Smooth muscle cell (in vitro differentiated cells): ENCODE results near the gene KRTAP3-1. TPM values are rescaled to one million over a fixed set of nuclear protein-coding genes. Genes with fewer than 3 reads are reported as not detected.

ENCODE experiments used
- DNase-seq: peaks from one replicate; lab custom pipeline; 2025; ENCODE audit not compliant: unreplicated experiment; lab: John Stamatoyannopoulos, UW
- H2AFZ ChIP-seq: fragments of 200-600 bp; sonication (generic); 2 replicates; pipeline ENCODE4 v1.6.0; 2016; ENCODE audit warnings: antibody characterized with exemption, low read depth, mild to moderate bottlenecking
- H3F3A ChIP-seq: fragments of 200-600 bp; sonication (generic); 2 replicates; pipeline ENCODE4 v1.6.0; 2017; ENCODE audit warnings: antibody characterized with exemption, low read depth
- H3K27ac ChIP-seq: fragments of 200-600 bp; sonication (generic); 2 replicates; pipeline ENCODE4 v1.5.1; 2016; ENCODE audit warnings: low read depth, mild to moderate bottlenecking
- H3K27me3 ChIP-seq: fragments of 200-600 bp; sonication (generic); 2 replicates; pipeline ENCODE4 v1.6.1; 2016; ENCODE audit warnings: low read depth, mild to moderate bottlenecking
- H3K36me3 ChIP-seq: fragments of 200-600 bp; sonication (generic); 2 replicates; pipeline ENCODE4 v1.5.1; 2016; ENCODE audit warnings: low read depth
- H3K4me1 ChIP-seq: fragments of 200-600 bp; sonication (generic); 2 replicates; pipeline ENCODE4 v1.5.1; 2016; ENCODE audit warnings: low read depth
- H3K4me2 ChIP-seq: fragments of 200-600 bp; sonication (generic); 2 replicates; pipeline ENCODE4 v1.6.0; 2016; ENCODE audit warnings: mild to moderate bottlenecking
- H3K4me3 ChIP-seq: fragments of 200-600 bp; sonication (generic); 2 replicates; pipeline ENCODE4 v1.5.1; 2016; ENCODE audit warnings: mild to moderate bottlenecking
- H3K79me2 ChIP-seq: fragments of 200-600 bp; sonication (generic); 2 replicates; pipeline ENCODE4 v1.6.0; 2016; ENCODE audit warnings: low read depth, mild to moderate bottlenecking
- H3K9ac ChIP-seq: fragments of 200-600 bp; sonication (generic); 2 replicates; pipeline ENCODE4 v1.6.0; 2016; ENCODE audit warnings: low read depth
- H3K9me3 ChIP-seq: fragments of 200-600 bp; sonication (generic); replicated peaks from 2 replicates; pipeline ENCODE4 v1.5.1; 2016; ENCODE audit warnings: low read depth
- H4K20me1 ChIP-seq: fragments of 200-600 bp; sonication (generic); 2 replicates; pipeline ENCODE4 v1.6.0; 2016; ENCODE audit warnings: low read depth
- CTCF ChIP-seq: fragments of 200-600 bp; sonication (generic); IDR thresholded peaks from 2 replicates; pipeline ENCODE4 v1.5.1; 2017; ENCODE audit warnings: borderline replicate concordance, mild to moderate bottlenecking, antibody characterized with exemption; ENCODE audit not compliant: insufficient read depth, poor library complexity, severe bottlenecking
- WGBS: methylation state at CpG from one replicate; pipeline ENCODE4 v1.1.7; 2016; ENCODE audit warnings: low lambda C conversion rate; 5-methylcytosine and 5-hydroxymethylcytosine counted together
- polyA plus RNA-seq: library from polyadenylated mRNA; unstranded; fragments of >200 nt; fragmentation: Nextera tagmentation; extraction: Ambion mirVana; gene quantifications from 2 replicates; pipeline ENCODE4 v1.2.1, GENCODE V29; 2016
- total RNA-seq: library from RNA; depleted of rRNA; stranded (reverse); fragments of >200 nt; gene quantifications from 2 replicates; pipeline ENCODE4 v1.2.3, GENCODE V29; 2014

Gene KRTAP3-1
- total and polyA plus RNA-seq, 2 experiments from 2014 or later = 0.29 to 0.49 TPM

- no peak for TF ChIP-seq CTCF
- DNase-seq = no peak
- Histone ChIP-seq H3K9me3 (no peaks in the 10 kb centered on the region), H4K20me1 (no peaks in the 10 kb centered on the region), H3K4me3 (no peak overlapping the region), H3K4me1 (no peaks in the 10 kb centered on the region), H3K36me3 (no peaks in the 10 kb centered on the region), H2AFZ (no peak overlapping the region), H3F3A (no peaks in the 10 kb centered on the region), H3K27me3 (peaks cover 19% of the 10 kb centered on the region), H3K4me2 (no peak overlapping the region), H3K9ac (no peak overlapping the region), H3K79me2 (no peaks in the 10 kb centered on the region), H3K27ac (no peak overlapping the region)
- 77% methylated on average over 2 of the region's 2 CpGs for WGBS
Measured at GRCh38 chr17:40997361-40997760, 11.6 kb downstream of the KRTAP3-1 start.

- Histone ChIP-seq H3K4me1 (no peaks in the 10 kb centered on the region), H3K36me3 (no peaks in the 10 kb centered on the region)
- 73% methylated on average over 4 of the region's 4 CpGs for WGBS
Measured at GRCh38 chr17:40996829-40997228, 12.1 kb downstream of the KRTAP3-1 start.

DNA sequence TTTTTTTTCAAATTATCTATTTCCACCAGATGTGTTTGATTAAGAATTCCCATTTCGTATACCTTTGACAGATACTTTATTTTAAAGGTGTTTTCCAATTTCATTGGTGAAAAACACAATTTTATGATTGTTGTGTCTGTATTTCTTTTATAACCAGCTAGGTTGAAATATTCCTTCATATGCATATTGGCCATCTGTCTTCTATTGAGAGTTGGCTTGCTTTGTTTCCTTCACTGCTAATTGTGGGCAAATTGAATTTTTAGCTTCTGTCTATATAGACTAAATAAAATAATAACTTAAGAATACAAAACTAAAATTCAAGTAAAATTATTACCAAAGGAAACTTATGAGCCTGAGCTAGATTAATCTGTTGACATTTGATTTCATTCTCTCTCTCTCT is 13.8 kb downstream of the KRTAP3-1 start:
- no peaks in the 10 kb centered on the region for H3K79me2 ChIP-seq
- H3K27ac ChIP-seq = no peak overlapping the region
- H3K9me3 ChIP-seq = no peaks in the 10 kb centered on the region
- peaks cover 19% of the 10 kb centered on the region for H3K27me3 ChIP-seq
- H3F3A ChIP-seq = no peaks in the 10 kb centered on the region
- no peak overlapping the region for H3K9ac ChIP-seq
- no peak for DNase-seq
- no peak overlapping the region for H2AFZ ChIP-seq
- TF ChIP-seq CTCF = no peak
- no peak overlapping the region for H3K4me2 ChIP-seq
- H4K20me1 ChIP-seq = no peaks in the 10 kb centered on the region
- no peaks in the 10 kb centered on the region for H3K36me3 ChIP-seq
- H3K4me3 ChIP-seq = no peak overlapping the region
- 0% methylated on average over 1 of the region's 1 CpG for WGBS
- H3K4me1 ChIP-seq = no peaks in the 10 kb centered on the region

More at GRCh38 chr17:40996829-40997228, 12.1 kb downstream of the KRTAP3-1 start:
- Histone ChIP-seq H3K4me3 (no peak overlapping the region), H3K79me2 (no peaks in the 10 kb centered on the region), H3K27me3 (peaks cover 19% of the 10 kb centered on the region), H3K9ac (no peak overlapping the region), H3K4me2 (no peak overlapping the region), H4K20me1 (no peaks in the 10 kb centered on the region), H3K27ac (no peak overlapping the region), H2AFZ (no peak overlapping the region), H3F3A (no peaks in the 10 kb centered on the region), H3K9me3 (no peaks in the 10 kb centered on the region)
- no peak for TF ChIP-seq CTCF
- DNase-seq = no peak

GRCh38 chr17:40993839-40994238 is 15.1 kb downstream of the KRTAP3-1 start, which contains the start of gene KRTAP3-3:
Gene KRTAP3-3, minus strand, starts transcription at chr17:40994164. Its CDS starts 67 bp downstream, at chr17:40994097.
- TF ChIP-seq CTCF = no peak

More at GRCh38 chr17:40993839-40994238, 15.1 kb downstream of the KRTAP3-1 start, which contains the start of gene KRTAP3-3:
- H3K27me3 ChIP-seq = peaks cover 19% of the 10 kb centered on the region
- no peaks in the 10 kb centered on the region for H3K9me3 ChIP-seq
- 50% methylated on average over 4 of the region's 4 CpGs for WGBS
- no peak within 1 kb of the TSS for H3K9ac ChIP-seq
- H3K4me3 ChIP-seq = no peak within 1 kb of the TSS
- no peak within 1 kb of the TSS for H3K27ac ChIP-seq
- no peaks in the 10 kb centered on the region for H3F3A ChIP-seq
- no peaks in the 10 kb centered on the region for H4K20me1 ChIP-seq
- no peak for DNase-seq
- H3K4me2 ChIP-seq = no peak within 1 kb of the TSS
- H3K4me1 ChIP-seq = no peaks in the 10 kb centered on the region
- H3K36me3 ChIP-seq = no peaks in the 10 kb centered on the region
- H2AFZ ChIP-seq = no peak within 1 kb of the TSS
- no peaks in the 10 kb centered on the region for H3K79me2 ChIP-seq
